Measurements from ENCODE around the gene RINL. TPM values are rescaled to one million over a fixed set of nuclear protein-coding genes. Genes with fewer than 3 reads are reported as not detected.
"Not testable (repeated sequence)": the region's sequence is repeated elsewhere in the genome, so short reads cannot be mapped to it uniquely, and the experiment has no call there.

The RINL gene
- total and polyA plus RNA-seq, 8 donors = 6.5 to 26.2 (median 10.6) TPM

DNA sequence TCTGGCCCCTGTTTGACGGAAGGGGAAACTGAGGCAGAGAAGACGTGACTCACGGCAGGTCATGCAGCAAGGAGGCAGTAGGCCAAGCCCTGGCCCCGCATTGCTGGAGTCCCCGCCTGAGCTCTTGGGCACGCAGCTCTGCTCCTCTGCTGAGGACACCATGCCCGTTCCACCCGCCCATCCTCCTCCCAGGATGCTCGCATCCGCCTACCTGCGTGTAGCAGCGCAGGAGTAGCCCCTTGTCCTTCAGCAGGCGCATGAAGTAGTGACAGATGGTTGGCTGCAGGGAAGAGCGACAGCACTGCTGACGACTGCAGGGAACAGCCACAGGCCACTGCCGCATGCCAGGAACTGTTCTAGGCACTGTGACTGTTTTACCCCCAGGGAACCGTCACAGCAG, 10.8 kb upstream of the RINL start:
- no peaks in the 10 kb centered on the region for H3K27me3 ChIP-seq
- TF ChIP-seq, protein P1, sequence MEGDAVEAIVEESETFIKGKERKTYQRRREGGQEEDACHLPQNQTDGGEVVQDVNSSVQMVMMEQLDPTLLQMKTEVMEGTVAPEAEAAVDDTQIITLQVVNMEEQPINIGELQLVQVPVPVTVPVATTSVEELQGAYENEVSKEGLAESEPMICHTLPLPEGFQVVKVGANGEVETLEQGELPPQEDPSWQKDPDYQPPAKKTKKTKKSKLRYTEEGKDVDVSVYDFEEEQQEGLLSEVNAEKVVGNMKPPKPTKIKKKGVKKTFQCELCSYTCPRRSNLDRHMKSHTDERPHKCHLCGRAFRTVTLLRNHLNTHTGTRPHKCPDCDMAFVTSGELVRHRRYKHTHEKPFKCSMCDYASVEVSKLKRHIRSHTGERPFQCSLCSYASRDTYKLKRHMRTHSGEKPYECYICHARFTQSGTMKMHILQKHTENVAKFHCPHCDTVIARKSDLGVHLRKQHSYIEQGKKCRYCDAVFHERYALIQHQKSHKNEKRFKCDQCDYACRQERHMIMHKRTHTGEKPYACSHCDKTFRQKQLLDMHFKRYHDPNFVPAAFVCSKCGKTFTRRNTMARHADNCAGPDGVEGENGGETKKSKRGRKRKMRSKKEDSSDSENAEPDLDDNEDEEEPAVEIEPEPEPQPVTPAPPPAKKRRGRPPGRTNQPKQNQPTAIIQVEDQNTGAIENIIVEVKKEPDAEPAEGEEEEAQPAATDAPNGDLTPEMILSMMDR (IDR thresholded peaks at IDR 0.05) = no peak
- H3K36me3 ChIP-seq = peaks cover 0 to 20% (median 0%) of the 10 kb centered on the region in 3 donors
- H3K27ac ChIP-seq = no peak overlapping the region
- WGBS, 2 donors = 92 to 94% methylated on average over 17 of the region's 17 CpGs
- intact Hi-C loops (cut with DNase I) = no loop called here
- H3K9me3 ChIP-seq = no peaks in the 10 kb centered on the region
- DNase-seq = no peak
- no peak overlapping the region for H3K4me3 ChIP-seq
- no peak for ATAC-seq
- no peak for FAIRE-seq
- peaks cover 0 to 3% (median 0%) of the 10 kb centered on the region in 3 donors for H3K4me1 ChIP-seq

DNA sequence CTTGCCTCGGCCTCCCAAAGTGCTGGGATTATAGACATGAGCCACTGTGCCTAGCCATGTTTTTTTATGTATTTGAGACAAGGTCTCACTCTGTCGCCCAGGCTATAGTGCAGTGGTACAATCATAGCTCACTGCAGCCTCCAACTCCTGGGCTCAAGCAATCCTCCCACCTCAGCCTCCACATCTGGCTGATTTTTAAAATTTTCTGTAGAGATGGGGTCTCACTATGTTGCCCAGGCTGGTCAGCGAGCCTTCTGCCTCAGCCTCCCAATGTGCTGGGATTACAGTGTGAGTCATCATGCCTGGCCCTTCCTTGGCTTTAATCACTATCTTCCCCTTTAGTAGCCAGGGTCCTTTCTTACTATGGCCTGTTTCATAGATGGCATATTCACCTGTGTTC, 6.6 kb upstream of the RINL start:
- 92 to 100% methylated on average over 3 of the region's 3 CpGs for WGBS, 2 donors
- H3K27me3 ChIP-seq = not testable (repeated sequence)

DNA sequence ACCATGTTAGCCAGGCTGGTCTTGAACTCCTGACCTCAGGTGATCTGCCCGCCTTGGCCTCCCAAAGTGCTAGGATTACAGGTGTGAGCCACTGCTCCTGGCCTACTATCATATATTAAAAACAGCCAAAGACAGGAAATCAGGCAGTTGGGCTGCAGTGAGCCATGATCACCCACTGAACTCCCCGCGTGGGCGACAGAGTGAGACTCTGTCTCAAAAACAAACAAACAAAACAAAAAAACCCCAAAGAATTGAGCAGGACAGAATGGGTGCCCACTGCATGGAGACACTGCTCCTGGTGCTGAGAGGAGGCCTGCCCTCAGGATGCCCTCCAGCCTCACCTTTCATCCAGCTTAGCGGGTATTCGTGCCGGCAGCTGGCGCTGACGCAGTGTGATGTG, 5.2 kb upstream of the RINL start:
- DNase-seq (no peak), FAIRE-seq (no peak), ATAC-seq (no peak)
- Histone ChIP-seq H3K27ac (no peak overlapping the region), H3K27me3 (no peaks in the 10 kb centered on the region), H3K4me1 (peaks cover 0 to 7% (median 0%) of the 10 kb centered on the region in 3 donors), H3K9me3 (no peaks in the 10 kb centered on the region), H3K4me3 (no peak overlapping the region), H3K36me3 (peaks cover 0 to 3% (median 0%) of the 10 kb centered on the region in 3 donors)
- WGBS, 2 donors = 92 to 95% methylated on average over 9 of the region's 9 CpGs
- TF ChIP-seq, protein P1 (IDR thresholded peaks at IDR 0.05) = no peak
- intact Hi-C loops (cut with DNase I) = no loop called here

More for the DNA sequence above, 6.6 kb upstream of the RINL start:
- FAIRE-seq; H3K4me3 ChIP-seq; ATAC-seq; intact Hi-C loops (cut with DNase I); H3K4me1 ChIP-seq; H3K27ac ChIP-seq; DNase-seq; H3K9me3 ChIP-seq: not testable (repeated sequence)
- H3K36me3 ChIP-seq = peaks cover 0 to 17% (median 0%) of the 10 kb centered on the region in 3 donors

DNA sequence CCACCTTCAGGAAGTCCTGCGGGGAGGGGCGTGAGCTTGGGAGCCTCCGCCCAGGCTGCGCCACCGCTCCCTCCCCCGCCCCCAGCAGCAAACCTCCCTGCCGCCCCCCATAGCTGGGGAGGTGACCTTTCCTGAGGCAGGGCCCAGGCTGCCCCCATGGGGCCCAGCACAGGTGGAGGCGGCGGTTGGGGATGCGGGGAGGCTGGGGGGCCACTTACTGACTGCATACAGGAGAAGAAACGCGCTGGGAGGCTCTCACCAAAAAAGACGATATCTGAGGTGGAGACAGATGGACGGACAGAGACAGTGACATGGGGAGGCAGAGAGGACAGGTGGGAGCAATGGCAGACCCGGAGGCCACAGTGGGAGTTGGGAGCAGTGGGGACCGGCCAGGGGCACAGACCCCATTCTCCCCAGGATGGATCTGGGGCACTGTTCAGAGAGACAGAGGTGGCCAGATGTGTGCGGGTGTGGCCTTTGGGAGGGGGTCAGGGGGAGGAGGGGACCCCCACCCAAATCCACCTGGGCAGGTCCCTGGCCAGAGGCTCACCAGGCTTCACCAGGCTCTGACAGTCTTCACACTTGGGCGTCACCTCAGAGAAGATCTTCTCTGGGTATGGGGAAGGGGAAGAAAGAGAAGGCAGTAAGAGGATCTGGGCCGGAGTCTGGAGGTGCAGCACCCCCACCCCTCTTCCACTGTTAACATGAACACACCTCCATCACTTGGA, 3.0 kb upstream of the RINL start:
- Histone ChIP-seq H3K9me3 (no peaks in the 10 kb centered on the region), H3K4me3 (no peak overlapping the region), H3K36me3 (no peaks in the 10 kb centered on the region), H3K27me3 (no peaks in the 10 kb centered on the region), H3K4me1 (peaks cover 0 to 6% (median 0%) of the 10 kb centered on the region in 3 donors), H3K27ac (no peak overlapping the region)
- intact Hi-C loops (cut with DNase I) = no loop called here
- TF ChIP-seq, protein P1 (IDR thresholded peaks at IDR 0.05) = no peak
- WGBS, 2 donors = 92 to 98% methylated on average over 19 of the region's 19 CpGs
- no peak for FAIRE-seq
- ATAC-seq = no peak
- peak in 1 of 6 donors; percentile 48 for DNase-seq

DNA sequence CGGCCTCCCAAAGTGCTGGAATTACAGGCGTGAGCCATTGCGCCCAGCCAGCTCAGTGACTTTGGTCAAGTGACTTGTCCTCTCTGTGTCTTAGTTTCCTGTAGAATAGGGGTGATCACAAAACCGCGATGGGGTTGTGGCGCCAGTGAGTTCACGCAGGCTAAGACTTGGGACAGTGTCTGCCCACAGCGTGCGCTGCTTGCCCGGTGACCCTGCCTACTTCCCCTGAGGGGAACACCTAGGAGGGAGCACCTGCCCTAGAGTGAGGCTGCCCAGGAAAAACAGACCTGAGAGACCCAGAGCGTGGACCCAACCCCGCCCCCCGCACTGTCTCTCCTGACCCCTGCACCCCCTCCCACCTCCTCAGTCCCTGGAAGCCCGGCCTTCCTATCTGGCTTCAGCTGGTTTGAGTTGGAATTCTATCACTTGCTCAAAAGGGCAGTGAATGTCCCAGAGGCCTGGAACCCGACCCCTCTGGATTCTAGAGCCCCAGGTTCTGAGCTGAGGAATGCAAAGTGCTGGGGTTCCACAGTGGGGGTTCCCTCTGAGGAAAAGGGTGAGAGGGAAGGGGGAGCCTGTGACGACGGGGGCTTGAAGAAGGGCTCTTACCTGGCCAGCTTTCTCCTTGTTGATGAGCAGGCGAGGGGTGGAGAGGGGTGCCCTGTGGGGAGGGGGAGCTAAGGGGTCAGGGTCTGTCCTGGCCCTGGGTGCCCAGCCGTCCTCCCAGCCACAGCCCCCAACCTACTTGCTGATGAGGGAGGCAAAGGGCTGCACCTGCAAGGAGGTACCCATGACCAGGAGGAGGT, 2.2 kb upstream of the RINL start:
- peak in 1 of 6 donors; percentile 62 for DNase-seq
- intact Hi-C loops (cut with DNase I) = no loop called here
- ATAC-seq = no peak
- H3K9me3 ChIP-seq = no peaks in the 10 kb centered on the region
- H3K4me3 ChIP-seq = no peak overlapping the region
- no peaks in the 10 kb centered on the region for H3K36me3 ChIP-seq
- no peak for FAIRE-seq
- no peaks in the 10 kb centered on the region for H3K27me3 ChIP-seq
- H3K27ac ChIP-seq = no peak overlapping the region
- peaks cover 0 to 4% (median 0%) of the 10 kb centered on the region in 3 donors for H3K4me1 ChIP-seq
- WGBS, 2 donors = 94 to 98% methylated on average over 15 to 19 of the region's 19 CpGs
- TF ChIP-seq, protein P1 (IDR thresholded peaks at IDR 0.05) = no peak

All from pancreas (tissue), 10 donors.